DOHH2 (cell line): ENCODE measurements around the gene DACH1.

ENCODE experiments used
- H3F3A ChIP-seq: fragments of 200-600 bp; sonication (generic), shearing (Covaris generic); 2 replicates; pipeline ENCODE4 v1.6.0; 2016; ENCODE audit warnings: antibody characterized with exemption, mild to moderate bottlenecking; ENCODE audit not compliant: control insufficient read depth, insufficient read depth
- H3K27ac ChIP-seq: fragments of 200-600 bp; sonication (generic); 2 replicates; pipeline ENCODE4 v1.5.1; 2014; ENCODE audit warnings: low read depth, mild to moderate bottlenecking, low read length, moderate library complexity
- H3K27me3 ChIP-seq: fragments of 200-600 bp; sonication (generic); 2 replicates; pipeline ENCODE4 v1.6.1; 2014; ENCODE audit warnings: mild to moderate bottlenecking, low read length, mixed read lengths; ENCODE audit not compliant: control insufficient read depth
- H3K36me3 ChIP-seq: fragments of 200-600 bp; sonication (generic); 2 replicates; pipeline ENCODE4 v1.6.1; 2014; ENCODE audit warnings: mild to moderate bottlenecking, low read length, moderate library complexity, mixed read lengths; ENCODE audit not compliant: control insufficient read depth
- H3K4me1 ChIP-seq: fragments of 200-600 bp; sonication (generic); 2 replicates; pipeline ENCODE4 v1.6.1; 2014; ENCODE audit warnings: mild to moderate bottlenecking, low read length, mixed read lengths; ENCODE audit not compliant: control insufficient read depth
- H3K4me2 ChIP-seq: fragments of 200-600 bp; sonication (generic); 2 replicates; pipeline ENCODE4 v1.6.0; 2014; ENCODE audit warnings: mild to moderate bottlenecking, low read length, moderate library complexity
- H3K4me3 ChIP-seq: fragments of 200-600 bp; sonication (generic); 2 replicates; pipeline ENCODE4 v1.5.1; 2014; ENCODE audit warnings: mild to moderate bottlenecking, low read length, mixed read lengths
- H3K79me2 ChIP-seq: fragments of 200-600 bp; sonication (generic); 2 replicates; pipeline ENCODE4 v1.6.1; 2014; ENCODE audit warnings: mild to moderate bottlenecking, low read length, mixed read lengths; ENCODE audit not compliant: control insufficient read depth
- H3K9me2 ChIP-seq: fragments of 200-600 bp; sonication (generic); replicated peaks from 2 replicates; pipeline ENCODE4 v1.6.1; 2014; ENCODE audit warnings: mild to moderate bottlenecking, low read length, mixed read lengths; ENCODE audit not compliant: control insufficient read depth
- H3K9me3 ChIP-seq: fragments of 200-600 bp; sonication (generic); 2 replicates; pipeline ENCODE4 v1.6.1; 2014; ENCODE audit warnings: antibody characterized with exemption, low read length, mixed read lengths; ENCODE audit not compliant: control insufficient read depth, insufficient read depth
- H4K20me1 ChIP-seq: fragments of 200-600 bp; sonication (generic); 2 replicates; pipeline ENCODE4 v1.6.0; 2014; ENCODE audit warnings: low read depth, mild to moderate bottlenecking, antibody characterized with exemption, low read length, moderate library complexity; ENCODE audit not compliant: control insufficient read depth, insufficient read depth
- EZH2phosphoT487 ChIP-seq: fragments of 200-600 bp; sonication (generic); IDR thresholded peaks from 2 replicates; pipeline ENCODE4 v1.6.1; 2017; ENCODE audit warnings: borderline replicate concordance, mild to moderate bottlenecking, antibody characterized with exemption, low read length, moderate library complexity, mixed read lengths
- TF ChIP-seq, protein P1 (sequence below): fragments of 200-600 bp; sonication (generic); IDR thresholded peaks from one replicate; pipeline ENCODE4 v1.5.1; 2014; ENCODE audit warnings: antibody characterized with exemption, mild to moderate bottlenecking, low read depth, low read length; ENCODE audit not compliant: poor library complexity, severe bottlenecking

DACH1 gene

DNA sequence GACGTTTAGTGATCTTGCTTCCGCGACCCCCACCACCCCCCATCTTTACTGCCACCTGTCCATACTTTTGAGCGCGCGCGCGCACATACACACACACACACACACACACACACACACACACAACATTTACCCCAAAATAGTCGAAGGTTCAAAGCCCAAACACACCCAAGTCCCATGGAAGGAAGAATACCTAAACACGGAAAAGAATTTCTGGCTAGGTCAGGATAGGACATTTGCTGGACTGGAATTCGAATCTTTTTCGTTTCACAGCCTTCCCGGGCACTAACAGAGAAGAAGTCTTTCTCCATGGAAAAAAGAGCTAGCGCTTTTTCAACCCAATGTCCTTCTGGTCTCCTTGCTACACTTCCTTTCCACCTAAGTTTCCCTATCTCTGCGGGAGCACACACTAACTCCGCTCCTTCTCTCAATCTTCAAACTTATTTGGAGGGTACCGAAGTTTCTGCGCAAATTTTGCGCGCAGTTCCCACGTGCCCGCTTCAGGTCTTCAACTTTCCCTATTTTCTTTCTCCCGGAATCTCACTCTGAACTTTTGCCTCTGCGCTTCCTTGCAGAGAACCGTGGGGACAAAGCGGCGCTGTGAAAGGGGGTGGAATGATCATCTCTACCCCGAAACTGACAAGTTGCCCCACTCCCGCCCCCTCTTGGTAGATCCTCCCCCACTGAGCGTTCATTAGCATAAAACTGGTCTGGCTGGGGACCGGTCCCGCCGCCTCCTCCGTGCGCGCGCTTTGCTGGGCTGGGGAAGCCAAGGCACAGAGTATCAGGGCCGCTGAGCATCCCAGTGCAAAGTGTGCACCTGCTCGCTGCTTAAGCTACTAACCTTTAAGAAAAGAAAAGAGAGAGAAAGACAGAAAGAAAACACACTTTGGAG is 2.7 kb downstream of the DACH1 start:
- no peaks in the 10 kb centered on the region for H3K79me2 ChIP-seq
- H4K20me1 ChIP-seq = no peaks in the 10 kb centered on the region
- no peaks in the 10 kb centered on the region for H3F3A ChIP-seq
- no peak overlapping the region for H3K4me3 ChIP-seq
- 0 out of 2 replicates have a peak, but pooled peaks cover 2% of the 10 kb centered on the region for H3K27me3 ChIP-seq
- TF ChIP-seq, protein P1, sequence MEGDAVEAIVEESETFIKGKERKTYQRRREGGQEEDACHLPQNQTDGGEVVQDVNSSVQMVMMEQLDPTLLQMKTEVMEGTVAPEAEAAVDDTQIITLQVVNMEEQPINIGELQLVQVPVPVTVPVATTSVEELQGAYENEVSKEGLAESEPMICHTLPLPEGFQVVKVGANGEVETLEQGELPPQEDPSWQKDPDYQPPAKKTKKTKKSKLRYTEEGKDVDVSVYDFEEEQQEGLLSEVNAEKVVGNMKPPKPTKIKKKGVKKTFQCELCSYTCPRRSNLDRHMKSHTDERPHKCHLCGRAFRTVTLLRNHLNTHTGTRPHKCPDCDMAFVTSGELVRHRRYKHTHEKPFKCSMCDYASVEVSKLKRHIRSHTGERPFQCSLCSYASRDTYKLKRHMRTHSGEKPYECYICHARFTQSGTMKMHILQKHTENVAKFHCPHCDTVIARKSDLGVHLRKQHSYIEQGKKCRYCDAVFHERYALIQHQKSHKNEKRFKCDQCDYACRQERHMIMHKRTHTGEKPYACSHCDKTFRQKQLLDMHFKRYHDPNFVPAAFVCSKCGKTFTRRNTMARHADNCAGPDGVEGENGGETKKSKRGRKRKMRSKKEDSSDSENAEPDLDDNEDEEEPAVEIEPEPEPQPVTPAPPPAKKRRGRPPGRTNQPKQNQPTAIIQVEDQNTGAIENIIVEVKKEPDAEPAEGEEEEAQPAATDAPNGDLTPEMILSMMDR = no peak
- TF ChIP-seq EZH2phosphoT487 = no peak
- H3K4me1 ChIP-seq = no peaks in the 10 kb centered on the region
- no peaks in the 10 kb centered on the region for H3K9me3 ChIP-seq
- no peak overlapping the region for H3K4me2 ChIP-seq
- H3K36me3 ChIP-seq = no peaks in the 10 kb centered on the region
- no peaks in the 10 kb centered on the region for H3K9me2 ChIP-seq
- no peak overlapping the region for H3K27ac ChIP-seq

DNA sequence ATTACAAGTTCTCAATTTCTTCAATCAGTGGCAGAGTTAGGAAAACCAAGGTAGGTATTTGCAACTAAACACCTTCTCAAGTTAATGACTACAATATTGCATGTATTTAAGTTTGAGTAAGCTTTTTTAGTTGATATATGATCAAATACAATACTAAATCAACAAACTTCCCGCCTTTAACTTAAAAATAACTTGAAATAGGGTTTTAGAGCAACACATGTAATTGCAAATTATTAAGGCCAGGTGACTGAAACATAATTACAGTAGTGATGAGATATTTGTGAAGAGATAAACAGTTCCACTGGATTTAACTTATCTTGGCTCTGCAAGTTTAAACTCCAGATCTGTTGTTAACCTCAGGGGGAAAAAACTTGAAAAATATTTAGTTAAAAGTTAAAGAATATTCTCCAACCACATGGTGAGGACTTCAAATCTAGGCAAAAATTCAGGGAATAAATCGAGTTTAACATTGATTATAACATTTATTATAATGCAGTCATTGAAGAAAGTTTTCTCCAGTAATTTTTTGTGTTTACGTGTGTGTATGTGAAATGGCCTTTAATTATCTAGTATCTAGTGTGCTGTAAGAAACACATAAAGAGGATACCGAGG is 3.6 kb downstream of the DACH1 start:
- 0 out of 2 replicates have a peak, but pooled peaks cover 2% of the 10 kb centered on the region for H3K27me3 ChIP-seq
- no peaks in the 10 kb centered on the region for H4K20me1 ChIP-seq
- TF ChIP-seq, protein P1 = no peak
- no peak for TF ChIP-seq EZH2phosphoT487
- H3F3A ChIP-seq = no peaks in the 10 kb centered on the region
- H3K9me2 ChIP-seq = no peaks in the 10 kb centered on the region
- no peaks in the 10 kb centered on the region for H3K4me1 ChIP-seq
- no peaks in the 10 kb centered on the region for H3K79me2 ChIP-seq
- no peaks in the 10 kb centered on the region for H3K36me3 ChIP-seq
- H3K27ac ChIP-seq = no peak overlapping the region
- H3K4me3 ChIP-seq = no peak overlapping the region
- no peak overlapping the region for H3K4me2 ChIP-seq
- H3K9me3 ChIP-seq = no peaks in the 10 kb centered on the region

DNA sequence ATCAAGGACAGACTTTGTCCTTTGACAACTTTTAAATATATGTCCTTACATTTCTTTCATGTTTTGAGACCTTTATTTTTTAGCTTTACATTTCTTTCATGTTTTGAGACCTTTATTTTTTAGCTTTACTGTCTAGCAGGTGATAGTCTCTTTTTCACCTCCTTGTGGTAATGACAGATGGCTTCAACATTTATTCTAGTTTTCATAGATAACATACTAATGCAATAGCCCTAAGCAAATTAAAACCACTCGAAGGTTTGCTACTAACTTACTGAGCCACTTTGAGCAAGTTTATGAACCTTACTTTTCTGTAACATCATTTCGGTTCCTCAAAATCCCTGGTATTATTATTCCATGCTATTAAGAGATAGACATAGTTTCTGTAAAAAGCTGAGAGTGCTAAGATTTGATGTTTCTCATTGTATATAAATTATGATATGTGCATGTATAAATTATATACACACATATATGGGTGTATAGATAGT is 4.5 kb downstream of the DACH1 start:
- H3K4me1 ChIP-seq = no peaks in the 10 kb centered on the region
- H3K9me2 ChIP-seq = no peaks in the 10 kb centered on the region
- H3K9me3 ChIP-seq = no peaks in the 10 kb centered on the region
- no peak overlapping the region for H3K4me3 ChIP-seq
- no peaks in the 10 kb centered on the region for H3K36me3 ChIP-seq
- H3K27me3 ChIP-seq = 0 out of 2 replicates have a peak, but pooled peaks cover 2% of the 10 kb centered on the region
- TF ChIP-seq, protein P1 = no peak
- no peak for TF ChIP-seq EZH2phosphoT487
- no peak overlapping the region for H3K4me2 ChIP-seq
- H3F3A ChIP-seq = no peaks in the 10 kb centered on the region
- no peaks in the 10 kb centered on the region for H4K20me1 ChIP-seq
- no peak overlapping the region for H3K27ac ChIP-seq
- H3K79me2 ChIP-seq = no peaks in the 10 kb centered on the region
